RWPE2 (cell line): ENCODE results near the gene NR1D1.

Experiments used
- ATAC-seq: fragments of 200-7000 bp; cut with Tn5 transposase; 3 replicates; pipeline ENCODE4 v1.9.1; 2021; ENCODE audit warnings: low read depth
- DNase-seq: peaks from one replicate; pipeline ENCODE4 v3.0.0-alpha.2; 2020; ENCODE audit warnings: low spot score
- H3K27ac ChIP-seq: fragments of 450-650 bp; 2 replicates; pipeline ENCODE4 v1.5.1; 2017; ENCODE audit warnings: mild to moderate bottlenecking; ENCODE audit not compliant: poor library complexity, severe bottlenecking
- H3K27me3 ChIP-seq: fragments of 250-450 bp; sonication (Bioruptor Pico); 2 replicates; pipeline ENCODE4 v1.5.1; 2021; ENCODE audit warnings: mild to moderate bottlenecking, moderate library complexity; ENCODE audit not compliant: insufficient read depth, poor library complexity, severe bottlenecking
- H3K36me3 ChIP-seq: fragments of 250-450 bp; sonication (Bioruptor Pico); 2 replicates; pipeline ENCODE4 v1.5.1; 2020; ENCODE audit warnings: low read depth, mild to moderate bottlenecking, moderate library complexity
- H3K4me1 ChIP-seq: fragments of 250-450 bp; sonication (Bioruptor Pico); 2 replicates; pipeline ENCODE4 v1.5.1; 2021; ENCODE audit warnings: mild to moderate bottlenecking, moderate library complexity; ENCODE audit not compliant: insufficient read depth, poor library complexity, severe bottlenecking
- H3K4me3 ChIP-seq: fragments of 250-450 bp; sonication (Bioruptor Pico); 2 replicates; pipeline ENCODE4 v1.5.1; 2021; ENCODE audit warnings: mild to moderate bottlenecking, moderate library complexity; ENCODE audit not compliant: severe bottlenecking
- H3K9me3 ChIP-seq: fragments of 250-450 bp; sonication (Bioruptor Pico); 2 replicates; pipeline ENCODE4 v1.5.1; 2021; ENCODE audit warnings: mild to moderate bottlenecking, moderate library complexity; ENCODE audit not compliant: severe bottlenecking
- CTCF ChIP-seq: fragments of 450-650 bp; IDR thresholded peaks from one replicate; pipeline ENCODE4 v1.5.1; 2017; ENCODE audit warnings: mild to moderate bottlenecking, moderate library complexity; ENCODE audit not compliant: poor library complexity, severe bottlenecking

Gene NR1D1

GRCh38 chr17:40121181-40122135 is 21.1 kb upstream of the NR1D1 start, which contains the start of gene MSL1:
Gene MSL1, plus strand, starts transcription at chr17:40121971. Its CDS starts 642 bp downstream, at chr17:40122613.
- H3K4me1 ChIP-seq = peaks cover 6% of the 10 kb centered on the region
- ATAC-seq = peak; percentile 59
- H3K4me3 ChIP-seq = peak within 1 kb of the TSS; percentile 91
- H3K36me3 ChIP-seq = peaks cover 34% of the 10 kb centered on the region
- DNase-seq = peak; percentile 76
- TF ChIP-seq CTCF = no peak
- H3K9me3 ChIP-seq = no peaks in the 10 kb centered on the region
- peak within 1 kb of the TSS; percentile 84 for H3K27ac ChIP-seq
- H3K27me3 ChIP-seq = no peaks in the 10 kb centered on the region

GRCh38 chr17:40115101-40115436 is 14.7 kb upstream of the NR1D1 start:
- Histone ChIP-seq H3K4me3 (no peak overlapping the region), H3K9me3 (no peaks in the 10 kb centered on the region), H3K4me1 (peaks cover 34% of the 10 kb centered on the region), H3K27me3 (no peaks in the 10 kb centered on the region), H3K36me3 (peaks cover 4% of the 10 kb centered on the region; the same call in 1 of the 2 replicates), H3K27ac (peak overlapping the region; percentile 75)
- ATAC-seq = no peak
- TF ChIP-seq CTCF = no peak
- DNase-seq = no peak

- H3K4me1 ChIP-seq = peaks cover 37% of the 10 kb centered on the region
- no peaks in the 10 kb centered on the region for H3K9me3 ChIP-seq
- DNase-seq (no peak), ATAC-seq (no peak)
- H3K36me3 ChIP-seq = no peaks in the 10 kb centered on the region
- peak overlapping the region; percentile 75 for H3K27ac ChIP-seq
- no peak for TF ChIP-seq CTCF
- H3K27me3 ChIP-seq = no peaks in the 10 kb centered on the region
- H3K4me3 ChIP-seq = no peak overlapping the region
Observed at GRCh38 chr17:40113907-40114245, 13.5 kb upstream of the NR1D1 start.

GRCh38 chr17:40113110-40113906 is 12.9 kb upstream of the NR1D1 start:
- H3K36me3 ChIP-seq = no peaks in the 10 kb centered on the region
- H3K27me3 ChIP-seq = no peaks in the 10 kb centered on the region
- TF ChIP-seq CTCF = peak; percentile 92
- H3K9me3 ChIP-seq = no peaks in the 10 kb centered on the region
- H3K27ac ChIP-seq = peak overlapping the region; percentile 75
- peak; percentile 87 for DNase-seq
- peak overlapping the region; percentile 4 for H3K4me3 ChIP-seq
- ATAC-seq = peak; percentile 62
- peaks cover 41% of the 10 kb centered on the region for H3K4me1 ChIP-seq
